Occipital lobe (tissue), 2 donors: ENCODE results near the gene HSPA9. TPM values are rescaled to one million over a fixed set of nuclear protein-coding genes. Genes with fewer than 3 reads are reported as not detected.

Experiments used
- DNase-seq: peaks from one replicate; lab custom pipeline; 2025; lab: John Stamatoyannopoulos, UW
- total RNA-seq: library from RNA; depleted of rRNA; stranded (reverse); fragments of >200 nt; gene quantifications from one replicate; pipeline ENCODE4 v1.2.3, GENCODE V29; 2014

Gene HSPA9
- total RNA-seq, 1 donor from 2014 or later, result 206 TPM

- no peak for DNase-seq
Observed at GRCh38 chr5:138563340-138564118, 11.7 kb downstream of the HSPA9 start.

GRCh38 chr5:138560971-138561370, 14.2 kb downstream of the HSPA9 start:
- no peak for DNase-seq

- DNase-seq, result no peak
Observed at GRCh38 chr5:138559937-138560336, 15.3 kb downstream of the HSPA9 start.

GRCh38 chr5:138557677-138558076, 17.5 kb downstream of the HSPA9 start:
- no peak for DNase-seq

- DNase-seq, result no peak
Observed at GRCh38 chr5:138554143-138554542, 21.1 kb downstream of the HSPA9 start.

GRCh38 chr5:138553437-138554095, 21.6 kb downstream of the HSPA9 start:
- no peak for DNase-seq

GRCh38 chr5:138552657-138553056, 22.5 kb downstream of the HSPA9 start:
- DNase-seq, result no peak

- DNase-seq, result no peak
Observed at GRCh38 chr5:138549414-138549813, 25.8 kb downstream of the HSPA9 start.

GRCh38 chr5:138545919-138546562, 29.2 kb downstream of the HSPA9 start:
- no peak for DNase-seq

- DNase-seq, result no peak
Observed at GRCh38 chr5:138544181-138545134, 30.7 kb downstream of the HSPA9 start.

- DNase-seq, result no peak
Observed at GRCh38 chr5:138543730-138544104, 31.5 kb downstream of the HSPA9 start.

- DNase-seq, result peak; percentile 100
Observed at GRCh38 chr5:138542956-138543729, 32.1 kb downstream of the HSPA9 start, which contains the start of gene ETF1. Gene ETF1 (minus strand): TSS chr5:138543236. CDS start chr5:138542918, 318 bp downstream.

GRCh38 chr5:138542180-138542955, 32.8 kb downstream of the HSPA9 start:
- DNase-seq, result no peak

GRCh38 chr5:138541511-138542179, 33.6 kb downstream of the HSPA9 start:
- no peak for DNase-seq

GRCh38 chr5:138539791-138540190, 35.4 kb downstream of the HSPA9 start:
- no peak for DNase-seq

- DNase-seq, result no peak
Observed at GRCh38 chr5:138538943-138539627, 36.1 kb downstream of the HSPA9 start.

- no peak for DNase-seq
Observed at GRCh38 chr5:138536665-138537315, 38.4 kb downstream of the HSPA9 start.

- DNase-seq, result no peak
Observed at GRCh38 chr5:138536215-138536614, 39.0 kb downstream of the HSPA9 start.
